ENCODE measurements around the gene PCGF3. TPM values are rescaled to one million over a fixed set of nuclear protein-coding genes. Genes with fewer than 3 reads are reported as not detected.

The PCGF3 gene
- total RNA-seq, 3 donors from 2014 or later, result 60.6 to 71.7 (median 69.4) TPM

DNA sequence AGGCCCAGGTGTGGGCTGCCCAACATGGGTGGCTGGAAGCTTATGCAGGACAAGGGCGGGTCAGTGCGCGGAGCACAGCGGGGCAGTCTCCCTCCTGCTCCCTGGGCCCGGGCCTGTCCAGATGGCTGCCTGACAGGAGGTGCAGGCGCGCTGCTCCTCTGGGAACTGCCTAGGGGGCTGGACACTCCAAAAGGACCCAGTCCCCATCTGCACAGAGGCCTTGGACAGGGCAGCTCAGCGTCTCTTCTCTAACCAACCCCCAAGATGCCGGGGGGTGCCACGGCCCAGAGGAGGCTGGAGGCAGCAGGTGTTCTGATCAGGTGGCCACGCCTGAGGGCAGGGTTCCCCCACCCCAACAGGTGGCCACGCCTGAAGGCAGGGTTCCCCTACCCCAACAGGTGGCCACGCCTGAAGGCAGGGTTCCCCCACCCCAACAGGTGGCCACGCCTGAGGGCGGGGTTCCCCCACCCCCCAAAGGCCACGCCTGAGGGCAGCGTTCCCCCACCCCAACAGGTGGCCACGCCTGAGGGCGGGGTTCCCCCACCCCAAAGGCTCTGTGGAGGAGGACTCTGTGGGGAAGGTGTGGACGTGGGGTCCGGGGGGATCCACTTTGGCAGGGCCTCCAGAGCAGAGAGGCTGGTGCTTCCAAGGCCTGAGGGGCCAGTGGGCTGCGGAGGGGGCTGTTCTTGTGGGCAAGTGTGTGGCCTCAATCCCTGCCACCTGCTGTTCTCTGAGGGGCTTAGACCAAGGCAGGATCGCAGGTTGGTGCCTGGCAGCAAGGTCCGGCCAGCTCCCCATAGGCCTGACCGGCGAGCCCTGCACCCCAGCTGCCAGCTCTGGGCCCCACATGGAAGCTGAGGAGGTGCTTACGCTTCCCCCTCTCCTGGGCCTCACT lies 84.2 kb downstream of the PCGF3 start:
- TF ChIP-seq, protein P1, sequence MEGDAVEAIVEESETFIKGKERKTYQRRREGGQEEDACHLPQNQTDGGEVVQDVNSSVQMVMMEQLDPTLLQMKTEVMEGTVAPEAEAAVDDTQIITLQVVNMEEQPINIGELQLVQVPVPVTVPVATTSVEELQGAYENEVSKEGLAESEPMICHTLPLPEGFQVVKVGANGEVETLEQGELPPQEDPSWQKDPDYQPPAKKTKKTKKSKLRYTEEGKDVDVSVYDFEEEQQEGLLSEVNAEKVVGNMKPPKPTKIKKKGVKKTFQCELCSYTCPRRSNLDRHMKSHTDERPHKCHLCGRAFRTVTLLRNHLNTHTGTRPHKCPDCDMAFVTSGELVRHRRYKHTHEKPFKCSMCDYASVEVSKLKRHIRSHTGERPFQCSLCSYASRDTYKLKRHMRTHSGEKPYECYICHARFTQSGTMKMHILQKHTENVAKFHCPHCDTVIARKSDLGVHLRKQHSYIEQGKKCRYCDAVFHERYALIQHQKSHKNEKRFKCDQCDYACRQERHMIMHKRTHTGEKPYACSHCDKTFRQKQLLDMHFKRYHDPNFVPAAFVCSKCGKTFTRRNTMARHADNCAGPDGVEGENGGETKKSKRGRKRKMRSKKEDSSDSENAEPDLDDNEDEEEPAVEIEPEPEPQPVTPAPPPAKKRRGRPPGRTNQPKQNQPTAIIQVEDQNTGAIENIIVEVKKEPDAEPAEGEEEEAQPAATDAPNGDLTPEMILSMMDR (IDR thresholded peaks at IDR 0.05), result no peak
- TF ChIP-seq POLR2A (IDR thresholded peaks at IDR 0.05) (no peak), POLR2AphosphoS5 (IDR thresholded peaks at IDR 0.05) (no peak)
- Histone ChIP-seq H3K4me3 (no peak overlapping the region), H3K9me3 (no peaks in the 10 kb centered on the region), H3K27me3 (peaks cover 6 to 34% of the 10 kb centered on the region in 2 donors), H3K4me1 (peaks cover 4 to 6% of the 10 kb centered on the region in 2 donors), H3K27ac (peak overlapping the region in 1 of 2 donors; percentile 61), H3K36me3 (no peaks in the 10 kb centered on the region)
- DNase-seq (ENCODE audit: low spot score in 2 of 2), result no peak
- intact Hi-C loops (cut with DNase I; ENCODE audit: low total_unique reads), result no loop called here

DNA sequence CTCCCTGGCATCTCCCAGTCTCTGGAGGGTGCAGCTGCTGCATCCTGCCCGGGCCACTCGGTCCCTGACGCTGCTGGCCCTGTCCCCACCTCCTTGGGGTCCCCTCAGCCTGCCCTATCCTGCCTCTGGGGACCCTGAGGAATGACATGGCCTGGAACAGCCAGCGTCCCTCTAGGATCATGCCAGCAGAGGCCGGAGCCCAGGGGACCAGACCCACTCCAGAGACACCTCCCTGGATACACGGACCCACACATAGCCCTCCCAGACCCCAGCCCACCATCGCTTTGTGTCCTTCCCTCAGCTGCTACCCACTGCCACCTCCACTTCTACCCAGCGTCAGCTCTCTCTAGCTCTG lies 84.8 kb downstream of the PCGF3 start:
- intact Hi-C loops (cut with DNase I; ENCODE audit: low total_unique reads), result no loop called here
- no peak for DNase-seq (ENCODE audit: low spot score in 2 of 2)
- Histone ChIP-seq H3K27me3 (peaks cover 9 to 39% of the 10 kb centered on the region in 2 donors), H3K4me1 (peaks cover 6 to 10% of the 10 kb centered on the region in 2 donors), H3K9me3 (no peaks in the 10 kb centered on the region), H3K4me3 (no peak overlapping the region), H3K36me3 (no peaks in the 10 kb centered on the region), H3K27ac (no peak overlapping the region)
- TF ChIP-seq, protein P1 (IDR thresholded peaks at IDR 0.05), result no peak
- TF ChIP-seq POLR2AphosphoS5 (IDR thresholded peaks at IDR 0.05), result no peak
- no peak for TF ChIP-seq POLR2A (IDR thresholded peaks at IDR 0.05)

DNA sequence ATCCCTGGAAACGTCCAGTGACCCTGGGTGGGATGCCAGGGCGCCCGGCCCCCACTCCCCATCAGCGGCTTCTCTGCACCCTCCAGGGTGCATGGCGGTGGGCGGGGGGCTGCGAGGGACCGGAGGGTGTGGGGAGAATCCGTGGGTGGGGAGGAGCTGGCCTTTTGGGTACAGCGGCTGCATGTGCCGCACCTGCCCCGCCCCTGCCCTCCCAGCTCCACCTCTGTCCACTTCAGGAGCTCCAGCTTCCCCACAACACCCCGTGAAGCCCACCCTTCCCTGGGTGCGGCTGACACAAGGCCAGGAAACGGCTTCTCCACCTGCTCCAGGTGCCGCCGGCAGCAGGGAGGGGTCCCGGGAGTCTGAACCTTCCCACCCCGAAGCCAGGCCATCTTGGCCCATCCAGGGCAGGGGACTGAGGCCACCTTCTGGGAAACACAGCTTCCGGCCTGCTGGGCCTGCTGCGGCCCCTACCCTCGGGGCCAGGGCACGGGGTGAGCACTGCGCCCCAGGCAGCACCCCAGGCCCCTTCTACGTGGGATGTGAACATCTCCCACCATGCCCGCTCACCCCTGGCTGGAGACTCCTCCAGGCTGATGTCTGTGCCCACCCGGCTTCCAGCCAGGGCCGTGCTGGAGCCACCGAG lies 85.7 kb downstream of the PCGF3 start:
- peak overlapping the region in 2 of 3 donors; percentile 58 to 78 for H3K4me3 ChIP-seq
- no peaks in the 10 kb centered on the region for H3K9me3 ChIP-seq
- intact Hi-C loops (cut with DNase I; ENCODE audit: low total_unique reads), result no loop called here
- peaks cover 9 to 42% of the 10 kb centered on the region in 2 donors for H3K27me3 ChIP-seq
- H3K4me1 ChIP-seq, result peaks cover 6 to 13% of the 10 kb centered on the region in 2 donors
- no peak for DNase-seq (ENCODE audit: low spot score in 2 of 2)
- peak overlapping the region; percentile 25 to 84 for H3K27ac ChIP-seq
- H3K36me3 ChIP-seq, result no peaks in the 10 kb centered on the region
- TF ChIP-seq, protein P1 (IDR thresholded peaks at IDR 0.05), result no peak
- TF ChIP-seq POLR2A (IDR thresholded peaks at IDR 0.05) (no peak), POLR2AphosphoS5 (IDR thresholded peaks at IDR 0.05) (no peak)

DNA sequence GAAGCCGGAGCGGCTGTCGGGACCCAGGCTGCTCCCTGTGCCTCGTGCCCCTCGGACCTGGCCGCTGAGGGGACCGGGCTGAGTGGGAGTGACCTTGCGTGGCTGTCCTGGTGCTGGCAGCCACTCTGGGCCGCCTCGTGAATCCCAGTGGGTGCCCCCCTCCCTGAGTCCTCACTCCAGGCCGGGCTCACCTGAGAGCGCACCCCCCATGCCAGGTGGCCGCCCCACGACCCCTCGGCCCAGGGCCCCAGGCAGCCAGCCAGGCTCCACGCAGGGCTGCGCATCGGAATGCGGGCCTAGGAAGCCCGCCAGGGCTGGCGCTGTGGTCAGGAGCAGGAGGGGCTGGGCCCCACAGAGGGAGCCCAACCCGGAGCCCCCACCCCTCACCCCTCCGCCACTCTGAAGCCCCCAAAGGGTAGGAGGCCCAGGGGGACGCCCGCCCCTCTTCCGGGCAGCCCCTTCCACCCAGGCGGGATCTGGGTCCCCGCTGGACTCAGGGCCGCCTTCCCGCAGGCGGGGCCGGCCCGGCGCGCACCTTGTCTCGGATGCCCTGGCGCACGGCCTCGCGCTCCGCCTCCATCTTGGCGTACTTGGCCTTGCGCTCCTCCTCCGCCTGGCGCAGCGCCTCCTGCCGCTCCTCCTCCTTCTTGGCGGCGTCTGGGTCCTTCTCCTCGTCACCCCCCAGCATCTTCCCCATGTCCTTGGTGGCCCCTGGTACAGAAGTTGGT lies 86.4 kb downstream of the PCGF3 start:
- no peaks in the 10 kb centered on the region for H3K9me3 ChIP-seq
- no peaks in the 10 kb centered on the region for H3K36me3 ChIP-seq
- peak; percentile 55 to 83 for DNase-seq (ENCODE audit: low spot score in 2 of 2)
- H3K4me1 ChIP-seq, result peaks cover under 1 to 13% of the 10 kb centered on the region in 2 donors
- no peak for TF ChIP-seq POLR2A (IDR thresholded peaks at IDR 0.05)
- TF ChIP-seq POLR2AphosphoS5 (IDR thresholded peaks at IDR 0.05), result no peak
- TF ChIP-seq, protein P1 (IDR thresholded peaks at IDR 0.05), result no peak
- H3K4me3 ChIP-seq, result peak overlapping the region in 2 of 3 donors; percentile 58 to 78
- H3K27ac ChIP-seq, result peak overlapping the region; percentile 25 to 84
- intact Hi-C loops (cut with DNase I; ENCODE audit: low total_unique reads), result no loop called here
- H3K27me3 ChIP-seq, result peaks cover 6 to 38% of the 10 kb centered on the region in 2 donors
